ENCODE results near the gene NOS1AP.

Gene NOS1AP

GRCh38 chr1:162284206-162284955, 214.9 kb downstream of the NOS1AP start:
- no peak for FAIRE-seq
- no peak for TF ChIP-seq POU2F2 (IDR thresholded peaks at IDR 0.05; ENCODE audit: low read depth, low read length)
- no peak for TF ChIP-seq POLR2A (IDR thresholded peaks at IDR 0.05; ENCODE audit: low read depth, low read length)
- TF ChIP-seq POLR2AphosphoS5 (IDR thresholded peaks at IDR 0.05; ENCODE audit: low read depth, low read length): no peak
- TF ChIP-seq SPI1 (IDR thresholded peaks at IDR 0.05; ENCODE audit: low read depth, low read length): no peak
- TF ChIP-seq PAX5 (IDR thresholded peaks at IDR 0.05; ENCODE audit: insufficient read depth, low read length, severe bottlenecking): no peak
- no peak for TF ChIP-seq TAF1 (IDR thresholded peaks at IDR 0.05; ENCODE audit: low read depth, low read length)
- DNase-seq (ENCODE audit: insufficient read length, low spot score): no peak

- DNase-seq (ENCODE audit: insufficient read length, low spot score) (no peak), FAIRE-seq (no peak)
These were observed 215.7 kb downstream of the NOS1AP start for GRCh38 chr1:162285149-162285561.

GRCh38 chr1:162291000-162291399, 221.5 kb downstream of the NOS1AP start:
- DNase-seq (ENCODE audit: insufficient read length, low spot score): no peak
- TF ChIP-seq TAF1 (IDR thresholded peaks at IDR 0.05; ENCODE audit: low read depth, low read length): no peak
- TF ChIP-seq SPI1 (IDR thresholded peaks at IDR 0.05; ENCODE audit: low read depth, low read length): no peak
- TF ChIP-seq PAX5 (IDR thresholded peaks at IDR 0.05; ENCODE audit: insufficient read depth, low read length, severe bottlenecking): no peak
- TF ChIP-seq POLR2A (IDR thresholded peaks at IDR 0.05; ENCODE audit: low read depth, low read length): no peak
- TF ChIP-seq POU2F2 (IDR thresholded peaks at IDR 0.05; ENCODE audit: low read depth, low read length): no peak
- TF ChIP-seq POLR2AphosphoS5 (IDR thresholded peaks at IDR 0.05; ENCODE audit: low read depth, low read length): no peak
- no peak for FAIRE-seq

More at GRCh38 chr1:162285149-162285561, 215.7 kb downstream of the NOS1AP start:
- no peak for TF ChIP-seq TAF1 (IDR thresholded peaks at IDR 0.05; ENCODE audit: low read depth, low read length)
- TF ChIP-seq PAX5 (IDR thresholded peaks at IDR 0.05; ENCODE audit: insufficient read depth, low read length, severe bottlenecking): no peak
- TF ChIP-seq POU2F2 (IDR thresholded peaks at IDR 0.05; ENCODE audit: low read depth, low read length): no peak
- no peak for TF ChIP-seq POLR2AphosphoS5 (IDR thresholded peaks at IDR 0.05; ENCODE audit: low read depth, low read length)
- TF ChIP-seq POLR2A (IDR thresholded peaks at IDR 0.05; ENCODE audit: low read depth, low read length): no peak
- TF ChIP-seq SPI1 (IDR thresholded peaks at IDR 0.05; ENCODE audit: low read depth, low read length): no peak

- no peak for TF ChIP-seq PAX5 (IDR thresholded peaks at IDR 0.05; ENCODE audit: insufficient read depth, low read length, severe bottlenecking)
- DNase-seq (ENCODE audit: insufficient read length, low spot score): no peak
- FAIRE-seq: no peak
These were observed 222.9 kb downstream of the NOS1AP start for GRCh38 chr1:162292422-162292849.

GRCh38 chr1:162293073-162293692, 223.7 kb downstream of the NOS1AP start:
- FAIRE-seq (no peak), DNase-seq (ENCODE audit: insufficient read length, low spot score) (no peak)
- no peak for TF ChIP-seq POLR2A (IDR thresholded peaks at IDR 0.05; ENCODE audit: low read depth, low read length)
- TF ChIP-seq SPI1 (IDR thresholded peaks at IDR 0.05; ENCODE audit: low read depth, low read length): no peak
- no peak for TF ChIP-seq TAF1 (IDR thresholded peaks at IDR 0.05; ENCODE audit: low read depth, low read length)
- TF ChIP-seq POU2F2 (IDR thresholded peaks at IDR 0.05; ENCODE audit: low read depth, low read length): no peak
- no peak for TF ChIP-seq POLR2AphosphoS5 (IDR thresholded peaks at IDR 0.05; ENCODE audit: low read depth, low read length)
- no peak for TF ChIP-seq PAX5 (IDR thresholded peaks at IDR 0.05; ENCODE audit: insufficient read depth, low read length, severe bottlenecking)

- FAIRE-seq (no peak), DNase-seq (ENCODE audit: insufficient read length, low spot score) (no peak)
- TF ChIP-seq TAF1 (IDR thresholded peaks at IDR 0.05; ENCODE audit: low read depth, low read length): no peak
- TF ChIP-seq POLR2A (IDR thresholded peaks at IDR 0.05; ENCODE audit: low read depth, low read length): no peak
- no peak for TF ChIP-seq PAX5 (IDR thresholded peaks at IDR 0.05; ENCODE audit: insufficient read depth, low read length, severe bottlenecking)
- TF ChIP-seq POLR2AphosphoS5 (IDR thresholded peaks at IDR 0.05; ENCODE audit: low read depth, low read length): no peak
- no peak for TF ChIP-seq POU2F2 (IDR thresholded peaks at IDR 0.05; ENCODE audit: low read depth, low read length)
- no peak for TF ChIP-seq SPI1 (IDR thresholded peaks at IDR 0.05; ENCODE audit: low read depth, low read length)
These were observed 224.5 kb downstream of the NOS1AP start for GRCh38 chr1:162294015-162294414.

GRCh38 chr1:162297208-162297607, 227.7 kb downstream of the NOS1AP start:
- no peak for TF ChIP-seq POU2F2 (IDR thresholded peaks at IDR 0.05; ENCODE audit: low read depth, low read length)
- TF ChIP-seq POLR2A (IDR thresholded peaks at IDR 0.05; ENCODE audit: low read depth, low read length): no peak
- TF ChIP-seq PAX5 (IDR thresholded peaks at IDR 0.05; ENCODE audit: insufficient read depth, low read length, severe bottlenecking): no peak
- no peak for FAIRE-seq
- DNase-seq (ENCODE audit: insufficient read length, low spot score): no peak

GRCh38 chr1:162298266-162298665, 228.8 kb downstream of the NOS1AP start:
- FAIRE-seq: no peak

GRCh38 chr1:162299018-162299417, 229.5 kb downstream of the NOS1AP start:
- DNase-seq (ENCODE audit: insufficient read length, low spot score) (no peak), FAIRE-seq (no peak)
- TF ChIP-seq SPI1 (IDR thresholded peaks at IDR 0.05; ENCODE audit: low read depth, low read length) (no peak), TAF1 (IDR thresholded peaks at IDR 0.05; ENCODE audit: low read depth, low read length) (no peak), POU2F2 (IDR thresholded peaks at IDR 0.05; ENCODE audit: low read depth, low read length) (no peak)

More at GRCh38 chr1:162298266-162298665, 228.8 kb downstream of the NOS1AP start:
- TF ChIP-seq TAF1 (IDR thresholded peaks at IDR 0.05; ENCODE audit: low read depth, low read length) (no peak), POU2F2 (IDR thresholded peaks at IDR 0.05; ENCODE audit: low read depth, low read length) (no peak), POLR2AphosphoS5 (IDR thresholded peaks at IDR 0.05; ENCODE audit: low read depth, low read length) (no peak), PAX5 (IDR thresholded peaks at IDR 0.05; ENCODE audit: insufficient read depth, low read length, severe bottlenecking) (no peak), SPI1 (IDR thresholded peaks at IDR 0.05; ENCODE audit: low read depth, low read length) (no peak), POLR2A (IDR thresholded peaks at IDR 0.05; ENCODE audit: low read depth, low read length) (no peak)
- DNase-seq (ENCODE audit: insufficient read length, low spot score): no peak
